GM12892 (cell line): ENCODE data around the gene LIG4.

Experiments
- POLR2A ChIP-seq: IDR thresholded peaks from 2 replicates; pipeline ENCODE4 v1.6.1; 2011; ENCODE audit warnings: low read depth, low read length, control low read depth
- POLR2AphosphoS5 ChIP-seq: IDR thresholded peaks from 2 replicates; pipeline ENCODE4 v1.6.1; 2011; ENCODE audit warnings: low read depth, low read length, control low read depth
- TAF1 ChIP-seq: IDR thresholded peaks from 2 replicates; pipeline ENCODE4 v1.6.1; 2011; ENCODE audit warnings: low read depth, mild to moderate bottlenecking, control low read depth, low read length, borderline replicate concordance

DNA sequence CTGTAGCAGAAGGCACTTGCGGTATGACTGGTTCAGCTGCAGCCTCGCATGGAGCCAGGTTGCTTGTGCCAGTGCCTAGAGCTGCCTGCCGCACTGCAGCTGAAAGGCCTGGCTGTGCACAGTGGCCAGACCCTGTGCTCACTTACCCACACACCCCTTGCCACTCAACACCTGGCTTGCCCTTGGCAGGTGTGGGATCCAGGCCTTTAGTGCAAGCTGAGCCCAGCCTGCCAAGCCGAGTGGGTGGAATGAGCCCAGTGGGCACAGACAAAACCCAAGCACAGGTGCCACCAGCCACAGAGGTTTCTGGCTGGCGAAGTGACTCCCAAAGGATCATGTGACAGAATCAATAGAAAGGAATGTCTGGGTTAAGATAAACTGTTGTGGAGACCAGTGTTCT is 19.5 kb downstream of the LIG4 start:
- TF ChIP-seq POLR2A (no peak), POLR2AphosphoS5 (no peak), TAF1 (no peak)
